ENCODE data around the gene TUBGCP2.
A peak's percentile ranks its signal among the peaks of the same experiment; 100 is the strongest.

The TUBGCP2 gene

GRCh38 chr10:133308421-133309099 lies at the start of gene TUBGCP2, which contains the start of gene ZNF511:
TUBGCP2 (minus strand) TSS chr10:133308872; CDS start chr10:133302941, 5,931 bp downstream.
ZNF511 (plus strand) TSS chr10:133308914; CDS start chr10:133308944, 30 bp downstream.
- no peaks in the 10 kb centered on the region; the same call in 1 of the 2 replicates for H3F3A ChIP-seq (ENCODE audit: low read depth)
- peaks cover 48% of the 10 kb centered on the region for H3K79me2 ChIP-seq (ENCODE audit: insufficient read depth, low read length)
- no peaks in the 10 kb centered on the region for H3K27me3 ChIP-seq (ENCODE audit: insufficient read depth, low read length, poor library complexity, severe bottlenecking)
- H3K9me3 ChIP-seq (ENCODE audit: insufficient read depth, low read depth, low read length), result no peaks in the 10 kb centered on the region
- no peaks in the 10 kb centered on the region for H3K36me3 ChIP-seq (ENCODE audit: insufficient read depth, low read length)
- H2AFZ ChIP-seq (ENCODE audit: low read length), result peak within 1 kb of the TSS; percentile 78
- peak within 1 kb of the TSS; percentile 82 for H3K9ac ChIP-seq (ENCODE audit: low read depth, low read length, poor library complexity, severe bottlenecking)
- H4K20me1 ChIP-seq (ENCODE audit: insufficient read depth, low read length, poor library complexity, severe bottlenecking), result peaks cover 11% of the 10 kb centered on the region
- peaks cover 17% of the 10 kb centered on the region for H3K4me1 ChIP-seq (ENCODE audit: insufficient read depth, low read length, poor library complexity, severe bottlenecking)
- TF ChIP-seq EZH2phosphoT487 (IDR thresholded peaks at IDR 0.05; ENCODE audit: borderline replicate concordance) (no peak), CTCF (conservative IDR thresholded peaks at IDR 0.05; ENCODE audit: low read length) (peak; percentile 18; the same call in 1 of the 2 replicates)
- peak within 1 kb of the TSS; percentile 96 for H3K4me3 ChIP-seq (ENCODE audit: low read length, poor library complexity, severe bottlenecking)
- H3K9me2 ChIP-seq (replicated peaks; ENCODE audit: low read depth, low read length), result no peaks in the 10 kb centered on the region
- H3K4me2 ChIP-seq (ENCODE audit: low read depth, low read length, poor library complexity, severe bottlenecking), result peak within 1 kb of the TSS; percentile 91

GRCh38 chr10:133357285-133358161 lies 48.9 kb upstream of the TUBGCP2 start, which contains the start of gene FUOM:
FUOM (minus strand) TSS chr10:133358019; CDS start chr10:133358007, 12 bp downstream.
- H3K79me2 ChIP-seq (ENCODE audit: insufficient read depth, low read length), result no peaks in the 10 kb centered on the region
- no peaks in the 10 kb centered on the region for H3K27me3 ChIP-seq (ENCODE audit: insufficient read depth, low read length, poor library complexity, severe bottlenecking)
- H2AFZ ChIP-seq (ENCODE audit: low read length), result no peak within 1 kb of the TSS; the same call in 1 of the 2 replicates

More at GRCh38 chr10:133357285-133358161, 48.9 kb upstream of the TUBGCP2 start, which contains the start of gene FUOM:
- Histone ChIP-seq H3K9ac (ENCODE audit: low read depth, low read length, poor library complexity, severe bottlenecking) (peak within 1 kb of the TSS; percentile 59), H3K4me3 (ENCODE audit: low read length, poor library complexity, severe bottlenecking) (peak within 1 kb of the TSS; percentile 66), H3K9me3 (ENCODE audit: insufficient read depth, low read depth, low read length) (no peaks in the 10 kb centered on the region), H4K20me1 (ENCODE audit: insufficient read depth, low read length, poor library complexity, severe bottlenecking) (no peaks in the 10 kb centered on the region), H3K9me2 (replicated peaks; ENCODE audit: low read depth, low read length) (no peaks in the 10 kb centered on the region), H3F3A (ENCODE audit: low read depth) (peaks cover 3% of the 10 kb centered on the region; the same call in 1 of the 2 replicates), H3K4me1 (ENCODE audit: insufficient read depth, low read length, poor library complexity, severe bottlenecking) (no peaks in the 10 kb centered on the region), H3K36me3 (ENCODE audit: insufficient read depth, low read length) (no peaks in the 10 kb centered on the region), H3K4me2 (ENCODE audit: low read depth, low read length, poor library complexity, severe bottlenecking) (peak within 1 kb of the TSS; percentile 57)
- TF ChIP-seq CTCF (conservative IDR thresholded peaks at IDR 0.05; ENCODE audit: low read length) (no peak), EZH2phosphoT487 (IDR thresholded peaks at IDR 0.05; ENCODE audit: borderline replicate concordance) (no peak)

All from Loucy (cell line).